LNCaP clone FGC (cell line): ENCODE results near the gene TRPV2.

Experiments
- DNase-seq: peaks from one replicate; pipeline ENCODE4 v3.0.0-alpha.2; 2011; ENCODE audit warnings: low read depth
- H3K4me3 ChIP-seq: 2 replicates; pipeline ENCODE4 v1.5.1; 2011; ENCODE audit warnings: mild to moderate bottlenecking, low read depth, low read length, control low read depth
- TF ChIP-seq, protein P1 (sequence below): IDR thresholded peaks from 2 replicates; pipeline ENCODE4 v1.5.1; 2012; ENCODE audit warnings: mild to moderate bottlenecking; ENCODE audit not compliant: control insufficient read depth, insufficient read depth; ENCODE audit errors: extremely low read depth

Gene TRPV2

DNA sequence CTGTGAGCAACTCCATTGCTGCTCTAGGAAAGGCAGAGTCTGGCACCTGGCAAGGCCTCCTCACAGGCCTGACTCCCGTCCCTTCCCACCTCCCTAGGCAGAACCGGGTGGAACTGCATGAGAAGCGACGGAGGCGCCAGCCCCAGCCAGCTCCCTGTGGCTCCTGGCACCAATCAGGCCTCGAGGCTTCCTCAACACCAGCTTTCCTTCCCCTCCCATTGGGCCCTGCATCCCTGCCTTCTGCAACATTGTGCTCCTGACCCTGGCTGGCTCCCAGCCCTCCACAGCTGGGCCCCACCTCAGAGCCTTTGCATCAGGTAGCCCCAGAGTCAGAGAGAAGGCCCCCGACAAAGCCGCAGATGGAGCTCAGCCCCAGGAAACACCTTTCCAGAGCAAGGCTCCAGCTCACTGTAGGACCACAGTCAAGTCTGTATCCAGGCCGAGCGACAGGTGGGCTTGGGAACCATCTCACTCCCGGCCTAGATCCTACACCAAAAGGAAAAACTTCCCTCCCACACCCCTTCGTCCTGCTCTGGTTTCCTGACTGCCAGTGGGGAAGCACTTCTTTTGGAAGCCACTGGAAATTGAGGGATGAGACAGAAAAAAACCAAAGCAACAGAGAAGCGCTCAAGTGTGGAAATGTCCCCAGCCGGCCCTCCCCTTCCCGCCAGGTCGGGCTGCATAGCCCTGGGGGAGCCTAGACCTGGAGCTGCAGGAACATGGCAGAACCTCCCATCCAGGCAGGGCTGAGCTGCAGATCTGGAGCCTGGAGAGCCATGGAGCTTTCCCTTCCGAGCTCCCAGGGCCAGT lies 45.6 kb downstream of the TRPV2 start:
- TF ChIP-seq, protein P1, sequence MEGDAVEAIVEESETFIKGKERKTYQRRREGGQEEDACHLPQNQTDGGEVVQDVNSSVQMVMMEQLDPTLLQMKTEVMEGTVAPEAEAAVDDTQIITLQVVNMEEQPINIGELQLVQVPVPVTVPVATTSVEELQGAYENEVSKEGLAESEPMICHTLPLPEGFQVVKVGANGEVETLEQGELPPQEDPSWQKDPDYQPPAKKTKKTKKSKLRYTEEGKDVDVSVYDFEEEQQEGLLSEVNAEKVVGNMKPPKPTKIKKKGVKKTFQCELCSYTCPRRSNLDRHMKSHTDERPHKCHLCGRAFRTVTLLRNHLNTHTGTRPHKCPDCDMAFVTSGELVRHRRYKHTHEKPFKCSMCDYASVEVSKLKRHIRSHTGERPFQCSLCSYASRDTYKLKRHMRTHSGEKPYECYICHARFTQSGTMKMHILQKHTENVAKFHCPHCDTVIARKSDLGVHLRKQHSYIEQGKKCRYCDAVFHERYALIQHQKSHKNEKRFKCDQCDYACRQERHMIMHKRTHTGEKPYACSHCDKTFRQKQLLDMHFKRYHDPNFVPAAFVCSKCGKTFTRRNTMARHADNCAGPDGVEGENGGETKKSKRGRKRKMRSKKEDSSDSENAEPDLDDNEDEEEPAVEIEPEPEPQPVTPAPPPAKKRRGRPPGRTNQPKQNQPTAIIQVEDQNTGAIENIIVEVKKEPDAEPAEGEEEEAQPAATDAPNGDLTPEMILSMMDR, result no peak
- no peak overlapping the region for H3K4me3 ChIP-seq
- DNase-seq, result no peak

DNA sequence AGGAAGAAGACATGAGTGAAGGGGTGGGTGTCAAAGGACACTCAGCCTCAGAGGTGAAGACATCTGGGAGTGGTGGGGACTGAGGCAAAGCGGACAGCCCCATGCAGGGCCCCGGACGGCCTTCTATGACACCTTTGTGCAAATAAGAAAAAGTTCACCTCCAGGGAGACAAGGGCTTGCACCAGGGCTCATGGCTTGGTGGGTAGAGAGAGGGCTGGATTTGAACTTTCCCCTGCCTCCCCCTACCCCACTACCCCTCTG lies 46.2 kb downstream of the TRPV2 start:
- DNase-seq, result no peak
- TF ChIP-seq, protein P1, result no peak
- H3K4me3 ChIP-seq, result no peak overlapping the region

DNA sequence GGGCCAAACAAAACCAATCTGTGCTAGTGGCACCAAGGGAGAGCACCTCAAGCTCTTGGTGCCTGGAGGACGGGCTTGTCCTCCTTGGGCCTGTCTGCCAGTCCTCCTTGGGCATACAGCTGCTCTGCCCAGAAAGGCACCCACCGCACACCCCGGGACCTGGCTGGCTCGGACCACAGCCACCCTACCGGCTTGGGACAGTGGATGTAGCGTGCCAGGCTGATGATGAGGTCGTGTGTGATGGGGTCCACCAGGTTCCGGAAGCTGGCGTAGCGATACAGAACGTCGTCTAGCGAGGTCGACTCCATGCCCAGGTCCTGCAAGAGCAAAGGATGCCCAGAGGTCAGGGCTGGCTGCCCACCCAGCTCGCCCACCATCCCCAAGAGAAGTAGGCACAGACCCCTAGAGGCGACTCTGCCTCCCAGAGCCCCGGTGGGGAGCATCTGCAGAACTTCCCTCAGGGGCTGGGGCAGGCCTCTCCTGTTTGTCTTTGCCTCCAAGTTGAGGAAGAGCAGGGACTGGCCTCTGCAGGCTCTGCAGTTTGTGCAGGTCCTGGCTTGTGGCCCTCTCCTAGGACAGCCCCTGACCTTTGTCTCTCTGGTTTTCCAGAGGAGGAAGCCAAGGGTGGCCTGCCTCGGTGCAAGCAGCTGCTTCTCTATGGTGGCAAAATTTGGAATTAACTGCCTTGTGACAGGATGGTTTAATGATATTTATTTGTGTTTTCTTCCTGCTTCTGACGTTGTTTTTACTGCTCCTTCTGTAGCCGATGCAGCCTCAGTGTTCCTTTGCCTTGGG lies 46.9 kb downstream of the TRPV2 start:
- TF ChIP-seq, protein P1, result no peak
- DNase-seq, result no peak
- no peak overlapping the region for H3K4me3 ChIP-seq

DNA sequence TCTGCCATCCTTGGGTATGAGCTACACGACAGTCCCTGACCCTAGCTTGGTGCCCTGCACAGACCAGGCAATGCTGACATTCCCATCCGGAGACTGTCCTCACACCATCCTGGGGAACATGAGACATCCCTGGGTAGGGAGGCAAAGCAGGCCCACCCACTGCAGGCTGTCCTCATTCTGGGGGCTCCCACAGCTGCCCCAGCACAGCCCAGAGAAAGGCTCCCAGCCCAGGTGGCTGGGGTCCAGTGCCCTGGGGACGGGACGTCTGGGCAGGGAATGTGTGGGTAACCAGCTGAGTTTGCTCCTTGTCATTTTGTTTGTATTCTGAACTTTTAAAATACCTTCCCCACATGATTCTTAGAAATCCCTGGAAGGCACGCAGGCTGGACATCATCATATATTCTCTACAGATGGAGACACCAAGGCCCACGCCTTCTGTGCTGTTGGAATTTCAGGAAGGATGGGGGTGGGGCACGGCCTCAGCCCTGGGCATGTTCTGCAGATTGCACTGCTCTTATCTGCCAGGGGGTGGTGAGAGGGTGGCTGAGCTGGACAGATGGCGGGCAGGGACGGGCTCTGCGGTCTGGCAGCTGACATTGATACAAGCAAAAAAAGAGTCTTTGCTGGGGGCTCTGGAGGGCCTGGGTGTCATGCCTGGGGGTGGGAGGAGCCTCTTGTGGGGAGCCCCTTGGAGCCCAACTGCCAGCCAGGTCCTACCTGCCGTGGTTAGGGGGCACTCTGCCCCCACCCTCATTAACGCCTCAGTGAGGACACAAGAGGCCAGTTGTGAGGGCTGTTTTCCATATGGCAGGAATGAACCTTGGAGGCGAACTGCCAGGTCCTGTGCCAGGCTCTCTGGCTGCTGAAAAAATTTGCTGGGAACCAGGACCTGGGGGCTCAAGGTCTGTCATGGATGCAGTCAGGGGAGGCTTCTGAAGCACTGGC lies 48.3 kb downstream of the TRPV2 start:
- no peak overlapping the region for H3K4me3 ChIP-seq
- DNase-seq, result no peak
- TF ChIP-seq, protein P1, result no peak

DNA sequence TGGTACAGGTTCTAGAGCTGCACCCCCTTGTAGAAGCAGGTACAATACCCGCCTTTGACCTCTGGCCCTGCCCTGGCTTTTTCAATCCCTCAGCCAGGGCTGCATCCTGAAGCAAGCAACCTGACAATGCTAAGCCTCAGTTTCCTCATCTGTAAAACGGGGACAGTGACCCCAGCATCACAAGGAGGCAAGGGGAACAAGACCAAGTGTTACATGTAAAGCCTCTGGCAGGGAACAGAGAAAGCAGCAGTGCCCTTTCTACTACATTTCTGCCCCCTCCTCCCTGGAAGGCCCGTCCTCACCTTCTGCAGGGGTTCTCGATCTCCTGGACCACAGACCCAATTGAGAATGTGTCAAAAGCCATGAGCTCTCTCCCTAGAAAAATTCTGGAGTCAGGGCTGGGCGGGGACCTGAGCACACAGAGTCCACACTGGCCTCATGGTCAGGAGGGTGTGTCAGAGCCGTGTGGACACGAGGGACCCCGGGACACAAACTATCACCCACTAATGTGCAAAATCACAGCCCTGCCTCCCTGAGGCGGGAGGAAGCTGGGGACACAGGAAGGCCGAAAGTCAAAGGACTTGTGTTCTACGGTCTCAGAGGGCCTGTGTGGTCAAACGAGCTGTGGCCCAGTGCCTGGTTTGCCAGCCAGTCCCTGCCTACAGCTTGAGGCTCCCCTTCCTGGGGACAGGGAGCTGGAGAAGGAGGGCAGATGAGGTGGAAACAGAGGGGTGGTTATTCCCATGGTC lies 49.1 kb downstream of the TRPV2 start:
- H3K4me3 ChIP-seq, result no peak overlapping the region
- TF ChIP-seq, protein P1, result no peak
- no peak for DNase-seq

DNA sequence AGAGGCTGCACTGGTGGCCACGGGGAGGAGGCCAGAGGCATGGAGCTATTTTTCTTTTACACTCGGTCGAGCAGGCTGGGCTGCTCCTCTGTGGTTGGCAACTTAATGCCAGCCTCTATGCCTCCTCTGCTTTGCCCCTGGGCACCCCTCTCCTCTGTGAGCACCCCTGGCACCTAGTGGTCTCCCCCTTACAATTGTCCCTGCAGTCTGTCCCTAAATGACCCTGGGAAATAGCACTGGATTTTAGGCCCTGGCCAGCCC lies 49.6 kb downstream of the TRPV2 start:
- TF ChIP-seq, protein P1, result no peak
- DNase-seq, result no peak
- H3K4me3 ChIP-seq, result no peak overlapping the region
